Measurements from ENCODE around the gene AP5Z1. TPM values are rescaled to one million over a fixed set of nuclear protein-coding genes. Genes with fewer than 3 reads are reported as not detected.
A peak's percentile ranks its signal among the peaks of the same experiment; 100 is the strongest.

Gene AP5Z1
- total RNA-seq, 1 donor from 2014 or later, result 48.9 TPM

DNA sequence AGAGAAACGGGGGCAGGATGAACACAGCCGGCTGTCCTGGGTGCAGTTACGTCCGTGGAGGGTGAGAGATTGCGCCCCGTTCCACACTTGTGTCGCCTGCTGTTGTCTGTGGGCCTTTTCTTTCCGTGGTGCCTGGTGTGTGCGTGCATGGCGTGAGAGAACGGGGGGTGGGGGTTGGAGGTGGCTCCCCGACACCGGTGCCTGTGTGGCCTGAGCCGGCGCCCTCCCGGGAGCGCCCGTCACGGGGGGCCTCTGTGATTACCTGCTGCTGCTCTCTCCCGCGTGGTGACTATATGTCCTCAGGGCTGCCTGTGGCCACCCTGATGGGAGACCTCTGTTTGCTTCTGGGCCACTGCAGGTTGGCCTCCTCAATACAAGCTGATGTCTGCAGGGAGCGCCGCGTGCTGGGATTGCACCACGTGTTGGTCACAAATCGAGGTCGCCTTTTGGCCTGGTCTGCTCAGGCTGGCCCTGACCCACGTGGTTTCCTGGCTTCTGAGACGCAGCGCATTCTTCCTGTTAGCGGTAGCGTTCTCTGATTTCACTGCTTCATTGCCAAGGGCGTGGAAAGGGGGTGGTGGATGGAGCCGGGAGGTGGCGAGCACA is 10.9 kb upstream of the AP5Z1 start:
- H3K27me3 ChIP-seq, result no peaks in the 10 kb centered on the region
- DNase-seq (no peak), ATAC-seq (no peak)
- no peaks in the 10 kb centered on the region for H3K9me3 ChIP-seq
- TF ChIP-seq CTCF (IDR thresholded peaks at IDR 0.05), result no peak
- no peak overlapping the region for H3K4me3 ChIP-seq
- no peak overlapping the region for H3K27ac ChIP-seq
- H3K4me1 ChIP-seq, result peaks cover 3% of the 10 kb centered on the region
- intact Hi-C loops (cut with DNase I), result no loop called here
- peaks cover 62% of the 10 kb centered on the region for H3K36me3 ChIP-seq

DNA sequence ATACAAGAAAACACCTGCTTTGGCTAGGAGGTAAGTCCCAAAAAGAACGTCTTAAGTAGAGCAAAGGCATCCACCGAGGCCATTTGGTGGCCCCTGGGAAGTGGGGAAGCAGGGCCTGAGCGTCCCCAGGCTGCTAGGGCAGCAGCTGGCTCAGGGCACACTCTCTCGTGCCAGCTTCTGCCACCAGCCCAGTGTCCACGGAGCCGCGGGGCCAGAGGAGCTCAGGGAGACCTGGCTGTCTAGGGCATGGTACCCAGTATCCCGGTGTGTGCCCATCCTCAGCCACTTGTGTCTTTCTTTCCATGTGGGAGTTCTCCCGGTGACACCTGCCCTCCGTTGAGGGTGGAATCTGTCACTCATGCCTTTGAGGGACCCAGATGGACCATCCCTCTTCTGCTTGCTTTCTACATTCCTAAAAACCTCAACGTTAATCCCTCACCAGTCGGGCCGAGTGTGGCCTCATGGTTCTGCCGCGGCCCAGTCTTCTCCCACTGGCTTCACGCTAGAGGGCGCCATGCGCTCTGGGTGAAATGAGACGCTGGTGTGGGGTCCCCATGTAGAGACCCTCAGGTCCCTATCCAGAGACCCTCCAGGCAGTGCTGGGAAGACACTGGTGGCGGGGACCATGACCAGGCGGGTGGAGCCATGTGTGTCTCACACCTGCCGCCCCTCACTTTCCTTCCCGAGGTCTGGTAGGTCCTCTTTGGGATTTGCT is 9.5 kb upstream of the AP5Z1 start:
- no peak overlapping the region for H3K4me3 ChIP-seq
- peaks cover 3% of the 10 kb centered on the region for H3K4me1 ChIP-seq
- no peak overlapping the region for H3K27ac ChIP-seq
- ATAC-seq (no peak), DNase-seq (no peak)
- intact Hi-C loops (cut with DNase I), result no loop called here
- no peaks in the 10 kb centered on the region for H3K27me3 ChIP-seq
- TF ChIP-seq CTCF (IDR thresholded peaks at IDR 0.05), result no peak
- H3K36me3 ChIP-seq, result peaks cover 48% of the 10 kb centered on the region
- no peaks in the 10 kb centered on the region for H3K9me3 ChIP-seq

- Histone ChIP-seq H3K27ac (no peak overlapping the region), H3K9me3 (no peaks in the 10 kb centered on the region), H3K4me1 (peaks cover 3% of the 10 kb centered on the region), H3K36me3 (peaks cover 38% of the 10 kb centered on the region), H3K4me3 (no peak overlapping the region), H3K27me3 (no peaks in the 10 kb centered on the region)
- no peak for DNase-seq
- TF ChIP-seq CTCF (IDR thresholded peaks at IDR 0.05), result no peak
- intact Hi-C loops (cut with DNase I), result no loop called here
- no peak for ATAC-seq
Measured at GRCh38 chr7:4766666-4767519, 8.5 kb upstream of the AP5Z1 start.

- Histone ChIP-seq H3K4me3 (no peak overlapping the region), H3K4me1 (peaks cover 3% of the 10 kb centered on the region), H3K27me3 (no peaks in the 10 kb centered on the region), H3K36me3 (peaks cover 19% of the 10 kb centered on the region), H3K27ac (no peak overlapping the region), H3K9me3 (no peaks in the 10 kb centered on the region)
- ATAC-seq (no peak), DNase-seq (no peak)
- intact Hi-C loops (cut with DNase I), result no loop called here
- no peak for TF ChIP-seq CTCF (IDR thresholded peaks at IDR 0.05)
Measured at GRCh38 chr7:4768597-4769569, 6.5 kb upstream of the AP5Z1 start.

- intact Hi-C loops (cut with DNase I), result no loop called here
- no peak for TF ChIP-seq CTCF (IDR thresholded peaks at IDR 0.05)
- no peak overlapping the region for H3K4me3 ChIP-seq
- peaks cover 10% of the 10 kb centered on the region for H3K36me3 ChIP-seq
- no peak overlapping the region for H3K27ac ChIP-seq
- H3K27me3 ChIP-seq, result no peaks in the 10 kb centered on the region
- peaks cover 11% of the 10 kb centered on the region for H3K4me1 ChIP-seq
- DNase-seq, result no peak
- H3K9me3 ChIP-seq, result no peaks in the 10 kb centered on the region
- peak; percentile 28 for ATAC-seq
Measured at GRCh38 chr7:4769761-4770160, 5.7 kb upstream of the AP5Z1 start.

Data from upper lobe of right lung (tissue), 1 donor.